ENCODE results near the gene BMERB1.

DNA sequence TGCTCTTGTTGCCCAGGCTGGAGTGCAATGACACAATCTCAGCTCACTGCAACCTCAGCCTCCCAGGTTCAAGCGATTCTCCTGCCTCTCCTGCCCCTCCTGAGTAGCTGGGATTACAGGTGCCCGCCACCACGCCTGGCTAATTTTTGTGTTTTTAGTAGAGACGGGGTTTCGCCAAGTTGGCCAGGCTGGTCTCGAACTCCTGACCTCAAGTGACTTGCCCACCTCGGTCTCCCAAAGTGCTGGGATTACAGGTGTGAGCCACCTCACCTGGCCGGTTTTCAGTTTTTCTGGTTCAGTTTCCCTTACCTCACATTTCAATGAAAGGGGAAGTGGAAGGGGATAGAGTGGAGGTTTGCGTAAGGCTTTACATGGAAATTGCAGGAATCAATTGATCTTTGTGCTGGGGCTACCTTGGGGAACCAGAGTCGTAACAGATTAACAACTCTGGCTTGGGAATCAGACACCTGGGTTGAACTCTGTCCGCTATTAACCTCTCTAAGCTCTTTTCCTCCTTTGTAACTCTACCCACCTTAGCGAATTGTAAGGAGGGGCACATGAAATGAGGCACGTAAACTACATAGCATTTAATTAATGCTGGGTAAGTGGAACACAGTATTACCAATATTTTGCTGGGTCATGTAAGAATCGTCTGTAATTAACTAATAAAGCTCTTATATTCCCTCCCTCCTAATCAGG lies 35.6 kb upstream of the BMERB1 start:
- TF ChIP-seq CTCF (conservative IDR thresholded peaks at IDR 0.05; ENCODE audit: low read depth in 2 of 2) (no peak), EZH2 (IDR thresholded peaks at IDR 0.05; ENCODE audit: low read depth, unreplicated experiment) (no peak), EZH2phosphoT487 (IDR thresholded peaks at IDR 0.05; ENCODE audit: unreplicated experiment) (no peak), POLR2AphosphoS5 (IDR thresholded peaks at IDR 0.05; ENCODE audit: low read depth) (no peak), NANOG (IDR thresholded peaks at IDR 0.05; ENCODE audit: borderline replicate concordance) (no peak), CREB1 (CRISPR knock-in tag; IDR thresholded peaks at IDR 0.05; ENCODE audit: low read depth) (no peak), JUNB (IDR thresholded peaks at IDR 0.05; ENCODE audit: unreplicated experiment) (no peak), ZNF114 (CRISPR knock-in tag; IDR thresholded peaks at IDR 0.05) (no peak), ZNF462 (CRISPR knock-in tag; IDR thresholded peaks at IDR 0.05) (no peak), ZNF331 (CRISPR knock-in tag; IDR thresholded peaks at IDR 0.05; ENCODE audit: low read depth) (no peak)
- TF ChIP-seq, protein P1, sequence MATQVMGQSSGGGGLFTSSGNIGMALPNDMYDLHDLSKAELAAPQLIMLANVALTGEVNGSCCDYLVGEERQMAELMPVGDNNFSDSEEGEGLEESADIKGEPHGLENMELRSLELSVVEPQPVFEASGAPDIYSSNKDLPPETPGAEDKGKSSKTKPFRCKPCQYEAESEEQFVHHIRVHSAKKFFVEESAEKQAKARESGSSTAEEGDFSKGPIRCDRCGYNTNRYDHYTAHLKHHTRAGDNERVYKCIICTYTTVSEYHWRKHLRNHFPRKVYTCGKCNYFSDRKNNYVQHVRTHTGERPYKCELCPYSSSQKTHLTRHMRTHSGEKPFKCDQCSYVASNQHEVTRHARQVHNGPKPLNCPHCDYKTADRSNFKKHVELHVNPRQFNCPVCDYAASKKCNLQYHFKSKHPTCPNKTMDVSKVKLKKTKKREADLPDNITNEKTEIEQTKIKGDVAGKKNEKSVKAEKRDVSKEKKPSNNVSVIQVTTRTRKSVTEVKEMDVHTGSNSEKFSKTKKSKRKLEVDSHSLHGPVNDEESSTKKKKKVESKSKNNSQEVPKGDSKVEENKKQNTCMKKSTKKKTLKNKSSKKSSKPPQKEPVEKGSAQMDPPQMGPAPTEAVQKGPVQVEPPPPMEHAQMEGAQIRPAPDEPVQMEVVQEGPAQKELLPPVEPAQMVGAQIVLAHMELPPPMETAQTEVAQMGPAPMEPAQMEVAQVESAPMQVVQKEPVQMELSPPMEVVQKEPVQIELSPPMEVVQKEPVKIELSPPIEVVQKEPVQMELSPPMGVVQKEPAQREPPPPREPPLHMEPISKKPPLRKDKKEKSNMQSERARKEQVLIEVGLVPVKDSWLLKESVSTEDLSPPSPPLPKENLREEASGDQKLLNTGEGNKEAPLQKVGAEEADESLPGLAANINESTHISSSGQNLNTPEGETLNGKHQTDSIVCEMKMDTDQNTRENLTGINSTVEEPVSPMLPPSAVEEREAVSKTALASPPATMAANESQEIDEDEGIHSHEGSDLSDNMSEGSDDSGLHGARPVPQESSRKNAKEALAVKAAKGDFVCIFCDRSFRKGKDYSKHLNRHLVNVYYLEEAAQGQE (IDR thresholded peaks at IDR 0.05; ENCODE audit: unreplicated experiment): no peak
- TF ChIP-seq, protein P2, sequence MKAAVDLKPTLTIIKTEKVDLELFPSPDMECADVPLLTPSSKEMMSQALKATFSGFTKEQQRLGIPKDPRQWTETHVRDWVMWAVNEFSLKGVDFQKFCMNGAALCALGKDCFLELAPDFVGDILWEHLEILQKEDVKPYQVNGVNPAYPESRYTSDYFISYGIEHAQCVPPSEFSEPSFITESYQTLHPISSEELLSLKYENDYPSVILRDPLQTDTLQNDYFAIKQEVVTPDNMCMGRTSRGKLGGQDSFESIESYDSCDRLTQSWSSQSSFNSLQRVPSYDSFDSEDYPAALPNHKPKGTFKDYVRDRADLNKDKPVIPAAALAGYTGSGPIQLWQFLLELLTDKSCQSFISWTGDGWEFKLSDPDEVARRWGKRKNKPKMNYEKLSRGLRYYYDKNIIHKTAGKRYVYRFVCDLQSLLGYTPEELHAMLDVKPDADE (IDR thresholded peaks at IDR 0.05): no peak
